NCI-H1105 treated with DMSO at 0.1 percent for 48 hours (cell line): Measurements from ENCODE around the gene PLIN4.
A peak's percentile ranks its signal among the peaks of the same experiment; 100 is the strongest.
"Not testable (repeated sequence)": the region's sequence is repeated elsewhere in the genome, so short reads cannot be mapped to it uniquely, and the experiment has no call there.

Experiments used
- DNase-seq: peaks from one replicate; lab custom pipeline; 2025; lab: John Stamatoyannopoulos, UW

PLIN4 gene

DNA sequence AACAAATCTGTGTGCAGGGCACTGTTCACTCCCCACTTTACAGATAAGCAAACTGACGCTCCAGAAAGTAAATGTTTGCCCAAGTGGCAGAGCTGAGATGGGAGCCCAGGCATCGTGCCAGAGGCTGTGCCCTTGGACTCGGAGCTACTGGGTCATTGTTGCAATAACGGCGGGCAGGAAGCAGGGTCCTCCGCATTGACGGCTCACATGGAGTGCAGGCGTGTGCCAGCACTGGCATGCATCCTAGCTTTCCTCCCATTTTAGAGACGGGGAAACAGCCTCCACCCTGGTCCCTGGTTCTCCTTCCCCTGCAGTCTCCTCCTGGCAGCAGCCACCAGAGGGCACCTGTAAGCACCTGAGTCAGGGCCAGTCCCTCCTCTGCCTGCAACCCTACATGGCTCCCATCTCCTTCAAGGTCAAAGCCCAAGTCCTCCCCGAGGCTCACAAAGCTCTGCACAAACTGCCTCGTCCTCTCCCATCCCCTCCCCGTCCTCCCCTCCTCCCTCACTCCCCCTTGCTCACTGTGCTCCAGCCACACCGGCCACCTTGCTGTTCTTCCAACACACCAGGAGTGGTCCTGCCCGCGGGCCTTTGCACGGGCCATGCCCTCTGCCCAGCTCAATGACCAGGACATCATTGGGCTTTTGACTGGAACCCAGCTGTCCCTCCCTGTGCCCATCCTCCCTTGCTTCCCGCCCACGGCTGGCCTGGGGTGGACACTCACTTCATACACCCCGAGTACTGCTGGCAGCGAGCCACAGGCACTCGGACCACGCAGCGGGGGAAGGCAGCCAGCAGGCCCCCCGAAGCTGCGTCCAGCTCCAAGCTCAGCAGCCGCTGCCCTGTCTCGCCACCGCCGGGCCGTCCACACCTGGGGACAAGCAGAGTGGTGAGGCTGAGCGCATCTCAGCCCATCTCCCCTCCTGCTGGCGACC, 29.3 kb upstream of the PLIN4 start:
- DNase-seq: peak; percentile 11

DNA sequence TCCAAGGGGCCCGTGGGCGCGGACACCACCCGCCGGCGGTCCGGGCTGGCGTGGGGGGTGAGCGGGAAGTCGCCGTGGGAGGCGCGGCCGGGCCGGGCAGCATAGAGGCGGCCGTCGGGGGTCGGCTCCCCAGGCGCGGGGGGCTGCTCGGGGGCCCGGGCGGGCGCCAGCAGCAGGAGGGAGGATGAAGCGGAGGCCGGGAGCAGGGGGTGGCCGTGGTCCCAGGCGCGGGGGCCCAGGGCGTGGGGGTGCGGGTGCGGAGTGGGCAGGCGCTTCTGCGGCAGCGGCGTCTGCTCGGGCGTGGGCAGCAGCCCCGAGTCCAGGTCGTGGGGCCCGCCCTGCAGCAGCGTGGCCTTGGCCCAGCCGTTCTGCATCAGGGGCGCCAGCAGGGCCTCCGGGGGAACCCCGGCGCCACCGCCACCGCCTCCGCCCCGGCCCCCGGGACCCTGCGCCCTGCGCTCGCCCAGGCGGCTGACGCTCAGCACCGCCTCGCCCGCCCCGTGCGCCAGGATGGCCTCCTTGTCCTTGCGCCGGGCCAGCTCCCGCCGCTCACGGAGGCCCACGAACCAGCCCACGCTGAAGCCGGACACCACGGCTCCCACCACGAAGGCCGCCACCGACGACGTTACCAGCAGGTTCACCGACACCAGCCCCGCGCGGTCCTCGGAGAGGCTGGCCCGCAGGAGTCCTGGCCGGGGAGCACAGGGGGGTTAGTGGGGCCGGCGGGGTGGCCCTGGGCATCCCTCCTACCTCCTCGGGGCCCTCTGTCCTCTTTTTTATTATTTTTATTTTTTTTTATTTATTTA, 25.8 kb upstream of the PLIN4 start:
- no peak for DNase-seq

DNA sequence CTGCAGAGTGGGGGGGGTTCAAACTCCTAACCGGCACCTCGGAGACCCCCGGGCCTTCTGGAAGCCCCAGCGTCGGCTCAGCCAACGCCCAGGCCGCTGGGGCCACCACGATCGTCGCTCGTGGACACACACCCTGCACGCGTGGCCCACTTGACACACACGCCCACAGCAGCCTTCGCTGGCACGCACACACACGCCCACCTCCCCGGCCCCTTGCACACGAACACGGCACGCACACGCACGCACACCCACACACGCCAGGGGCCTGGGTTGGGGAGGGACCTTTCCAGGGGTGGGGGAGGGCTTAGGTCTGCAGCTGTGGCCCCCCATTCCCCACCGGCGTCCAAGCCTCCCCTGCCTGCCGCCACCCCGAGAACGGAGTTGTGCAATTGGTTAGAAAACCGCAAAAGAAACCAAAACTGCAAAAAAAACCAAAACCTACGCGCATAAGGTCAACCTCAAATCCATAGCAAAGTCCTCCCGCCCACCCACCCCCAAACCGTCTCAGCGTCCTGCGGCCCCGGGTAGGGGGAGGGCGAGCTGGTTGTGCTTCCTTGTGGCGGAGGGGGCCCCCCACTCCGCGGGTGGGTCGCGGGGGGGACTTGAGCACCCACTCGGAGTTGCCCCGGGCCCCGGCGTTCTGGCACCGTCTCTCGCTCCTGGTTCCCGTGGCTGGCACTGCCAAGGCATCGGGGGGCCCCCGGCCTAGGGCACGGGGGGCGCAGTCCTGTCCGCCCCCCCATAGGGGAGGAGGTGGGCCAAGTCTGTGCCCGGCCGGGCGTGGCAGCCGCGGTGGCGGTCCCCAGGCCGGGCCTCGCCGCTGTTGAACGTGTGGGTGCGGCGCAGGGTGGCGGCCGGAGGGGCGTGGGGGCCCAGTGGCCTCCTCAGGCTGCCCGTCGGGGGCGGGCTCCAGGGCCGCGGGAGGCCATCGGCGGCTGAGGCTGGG, 24.9 kb upstream of the PLIN4 start:
- no peak for DNase-seq

DNA sequence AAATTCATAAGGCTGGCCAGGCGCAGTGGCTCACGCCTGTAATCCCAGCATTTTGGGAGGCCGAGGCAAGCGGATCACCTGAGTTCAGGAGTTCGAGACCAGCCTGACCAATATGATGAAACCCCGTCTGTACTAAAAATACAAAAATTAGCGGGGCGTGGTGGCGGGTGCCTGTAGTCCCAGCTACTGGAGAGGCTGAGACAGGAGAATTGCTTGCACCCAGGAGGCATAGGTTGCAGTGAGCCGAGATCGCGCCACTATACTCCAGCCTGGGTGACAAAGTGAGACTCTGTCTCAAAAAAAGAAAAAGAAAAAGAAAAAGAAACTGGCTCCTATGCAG, 23.5 kb upstream of the PLIN4 start:
- not testable (repeated sequence) for DNase-seq

DNA sequence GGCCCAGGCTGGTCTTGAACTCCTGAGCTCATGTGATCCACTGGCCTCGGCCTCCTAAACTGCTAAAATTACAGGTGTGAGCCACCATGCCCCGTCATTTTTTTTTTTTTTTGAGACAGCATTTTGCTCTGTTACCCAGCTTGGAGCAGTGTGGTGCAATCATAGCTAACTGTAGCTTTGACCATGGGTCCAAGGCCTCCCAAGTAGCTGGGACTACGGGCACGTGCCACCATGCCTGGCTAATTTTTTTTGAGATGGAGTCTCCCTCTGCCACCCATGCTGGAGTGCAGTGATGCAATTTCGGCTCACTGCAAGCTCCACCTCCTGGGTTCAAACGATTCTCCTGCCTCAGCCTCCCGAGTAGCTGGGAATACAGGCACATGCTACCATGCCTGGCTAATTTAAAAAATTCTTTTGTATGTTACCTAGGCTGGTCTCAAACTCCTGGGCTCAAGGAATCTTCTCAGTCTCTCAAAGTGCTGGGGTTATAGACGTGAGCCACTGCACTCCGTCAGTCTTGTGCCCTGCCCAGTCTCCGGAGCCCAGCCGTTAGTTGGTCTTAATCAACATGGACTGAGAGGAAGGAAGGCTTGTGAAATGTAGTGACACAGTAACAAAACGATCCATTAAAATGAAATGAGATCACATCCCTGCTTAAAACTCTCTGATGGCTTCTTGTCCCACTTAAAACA, 23.0 kb upstream of the PLIN4 start:
- no peak for DNase-seq

DNA sequence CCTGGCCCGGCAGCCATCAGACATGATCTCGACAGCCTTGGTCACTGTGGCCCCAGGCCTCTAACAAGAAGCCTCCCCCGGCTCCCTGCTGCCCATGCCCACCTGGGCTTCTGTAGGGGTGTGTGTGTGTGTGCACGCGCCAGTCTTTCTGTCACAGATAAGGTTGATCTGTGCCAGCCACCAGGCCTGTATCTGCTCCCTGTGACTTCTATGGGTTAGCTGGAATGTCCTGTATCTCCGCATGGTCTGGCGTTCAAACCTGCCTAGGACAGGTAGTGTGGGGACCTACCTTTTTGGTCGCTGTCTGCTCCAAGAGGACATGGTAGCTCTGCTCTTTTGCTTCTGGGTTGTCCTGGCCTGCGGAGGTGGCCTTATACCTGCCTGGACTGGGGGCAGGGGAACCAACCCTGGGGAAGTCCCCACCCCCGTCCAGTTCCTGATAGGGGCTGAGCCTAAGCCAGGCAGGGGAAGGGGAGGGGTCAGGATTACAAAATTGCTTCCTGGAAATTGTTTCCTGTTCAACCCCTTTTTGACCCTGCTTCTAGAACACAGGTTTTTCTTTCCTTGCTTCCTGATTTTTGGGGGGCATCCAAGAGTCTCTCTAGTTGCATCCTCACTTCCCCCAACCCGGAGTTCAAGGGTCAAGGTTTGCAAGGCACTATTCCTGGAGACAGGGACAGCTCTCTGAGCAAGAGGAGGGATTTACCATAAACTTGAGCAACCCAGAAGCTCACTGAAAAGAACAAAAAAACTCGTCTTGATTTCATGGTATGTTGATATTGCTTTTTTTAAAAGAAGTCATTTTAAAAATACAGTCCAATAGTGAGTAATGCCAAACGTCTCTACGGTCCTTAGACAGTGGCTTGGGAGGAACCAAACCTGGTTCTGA, 21.7 kb upstream of the PLIN4 start, which contains the start of gene LRG1:
TSS of gene LRG1 (minus strand) at position 344 of the 889 bp plus-strand sequence. CDS start at position 321, 23 bp downstream.
- DNase-seq: no peak

DNA sequence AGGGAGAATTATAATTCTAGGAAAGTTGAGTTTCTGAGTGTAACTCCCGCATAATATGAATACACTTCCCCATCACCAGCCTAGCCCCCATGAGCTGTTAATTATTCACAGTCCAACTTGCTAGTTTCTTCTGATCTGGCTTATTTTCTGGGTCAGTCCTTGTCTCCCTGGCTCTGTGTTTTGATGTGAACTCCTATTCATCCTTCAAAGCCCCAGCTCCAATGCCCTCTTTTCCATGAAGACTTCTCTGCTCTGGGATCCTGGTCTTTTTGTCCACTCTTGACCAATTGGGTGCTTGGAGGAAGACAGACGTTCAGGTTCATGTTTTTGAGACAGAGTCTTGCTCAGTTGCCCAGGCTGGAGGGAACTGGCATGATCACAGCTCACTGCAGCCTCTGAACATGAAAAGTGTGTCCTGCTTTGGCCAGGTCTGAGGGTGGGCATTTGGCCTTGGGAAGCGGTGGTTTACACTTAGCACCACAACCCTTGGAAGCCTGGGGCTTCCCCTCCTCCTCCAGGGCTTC, 20.9 kb upstream of the PLIN4 start:
- no peak for DNase-seq

DNA sequence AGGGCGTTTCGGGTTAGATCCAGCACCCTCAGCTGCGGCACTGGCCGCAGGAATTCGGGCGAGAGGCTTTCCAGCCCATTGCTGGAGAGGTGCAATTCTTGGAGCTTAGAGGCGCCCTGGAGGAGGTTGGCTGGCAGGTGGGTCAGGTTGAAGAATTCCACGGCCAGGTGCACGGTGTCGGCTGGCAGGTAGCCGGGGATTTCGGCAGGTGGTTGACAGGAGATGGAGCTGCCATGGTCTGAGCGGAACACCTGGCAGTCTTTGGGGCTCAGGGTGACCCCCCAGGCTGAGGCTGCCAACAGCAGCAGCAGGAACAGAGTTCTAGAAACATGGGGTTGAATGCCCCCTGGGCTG, 20.3 kb upstream of the PLIN4 start:
- DNase-seq: peak; percentile 96

DNA sequence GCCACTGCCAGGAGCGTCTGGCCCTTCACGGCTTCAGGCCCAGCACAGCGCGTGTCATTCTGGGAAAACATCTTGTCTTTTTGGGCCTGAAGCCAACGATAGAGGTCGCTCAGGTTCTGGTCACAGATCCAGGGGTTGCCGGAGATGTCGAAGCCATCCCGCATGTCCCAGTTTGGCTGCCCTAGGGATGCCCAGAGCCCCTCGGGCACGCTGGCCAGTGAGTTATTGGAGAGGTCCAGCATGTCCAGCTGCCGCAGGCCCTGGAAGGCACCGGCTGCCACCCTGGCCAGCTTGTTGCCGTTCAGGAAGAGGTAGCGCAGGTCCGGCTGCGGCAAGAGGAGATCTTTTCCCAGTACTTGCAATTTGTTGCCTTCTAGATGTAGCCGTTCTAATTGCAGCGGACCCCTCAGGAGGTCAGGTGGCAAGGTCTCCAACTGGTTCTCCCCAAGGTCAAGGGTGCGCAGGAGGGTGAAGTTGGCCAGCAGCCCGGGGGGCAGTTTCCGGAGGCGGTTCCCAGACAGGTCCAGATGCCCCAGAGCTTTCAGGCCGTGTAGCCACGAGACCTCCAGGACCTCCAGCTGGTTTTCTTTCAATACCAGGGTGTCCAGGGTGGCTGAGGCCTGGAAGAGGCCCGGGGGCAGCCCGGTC, 19.8 kb upstream of the PLIN4 start:
- peak; percentile 88 for DNase-seq

DNA sequence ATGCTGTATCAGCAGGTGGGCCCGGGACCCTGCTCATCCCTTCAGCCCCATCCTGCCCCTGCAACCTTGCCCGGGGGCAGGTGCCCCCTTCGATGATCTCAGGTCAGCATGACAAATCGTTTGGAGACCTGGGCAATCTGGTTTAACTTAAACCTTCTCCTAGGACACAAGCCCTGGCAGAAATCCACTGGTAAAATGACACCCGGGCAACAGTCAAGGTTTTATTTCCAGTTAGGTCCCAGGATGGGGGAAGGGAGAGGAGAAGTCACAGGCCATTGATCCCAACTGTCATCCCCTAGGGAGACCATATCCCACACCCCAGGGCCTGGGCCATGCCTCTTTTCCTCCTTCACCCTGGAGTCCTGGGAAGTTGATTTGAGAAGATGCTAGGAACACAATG, 18.5 kb upstream of the PLIN4 start:
- peak; percentile 56 for DNase-seq

DNA sequence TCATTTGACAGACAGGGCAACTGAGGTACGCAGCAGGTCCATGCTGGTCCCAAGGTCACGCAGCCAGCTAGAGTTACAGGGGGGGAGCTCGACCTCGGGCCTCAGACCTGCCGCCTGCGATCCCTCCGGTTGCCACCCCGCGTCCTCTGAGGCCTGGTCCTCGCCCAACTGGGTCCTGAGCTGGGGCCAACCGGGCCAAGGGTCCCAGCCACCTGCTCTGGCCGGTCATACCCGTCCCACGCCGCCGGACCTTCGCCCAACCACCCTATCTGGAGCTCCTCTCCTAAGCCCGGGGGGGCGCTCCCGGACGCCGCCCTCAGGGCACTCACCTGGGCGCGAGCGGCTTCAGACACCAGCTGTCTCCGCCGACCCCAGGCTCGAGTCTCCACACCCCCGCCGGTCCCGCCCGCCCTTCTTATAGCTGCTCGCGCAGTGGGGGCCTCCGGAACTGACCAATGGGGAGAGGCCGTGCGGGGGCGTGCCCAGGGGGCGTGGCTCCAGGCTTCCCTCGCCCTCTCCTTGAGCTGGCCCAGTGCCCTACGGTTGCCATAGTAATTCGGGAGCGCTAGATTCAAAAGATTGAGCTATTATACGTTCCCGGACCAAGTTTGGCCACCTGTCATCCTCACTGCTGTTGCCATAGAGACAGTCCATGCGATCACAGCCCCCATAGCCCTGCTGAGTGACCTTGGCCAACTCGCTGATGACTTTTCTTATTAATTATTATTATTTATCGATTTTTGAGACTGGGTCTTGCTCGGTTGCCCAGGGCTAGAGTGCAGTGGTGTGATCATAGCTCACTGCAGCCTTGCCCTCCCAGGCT, 16.8 kb upstream of the PLIN4 start, which contains the start of gene PLIN5:
TSS of gene PLIN5 (minus strand) at position 389 of the 823 bp plus-strand sequence. CDS start 1,150 bp downstream, outside the sequence.
- peak; percentile 89 for DNase-seq

DNA sequence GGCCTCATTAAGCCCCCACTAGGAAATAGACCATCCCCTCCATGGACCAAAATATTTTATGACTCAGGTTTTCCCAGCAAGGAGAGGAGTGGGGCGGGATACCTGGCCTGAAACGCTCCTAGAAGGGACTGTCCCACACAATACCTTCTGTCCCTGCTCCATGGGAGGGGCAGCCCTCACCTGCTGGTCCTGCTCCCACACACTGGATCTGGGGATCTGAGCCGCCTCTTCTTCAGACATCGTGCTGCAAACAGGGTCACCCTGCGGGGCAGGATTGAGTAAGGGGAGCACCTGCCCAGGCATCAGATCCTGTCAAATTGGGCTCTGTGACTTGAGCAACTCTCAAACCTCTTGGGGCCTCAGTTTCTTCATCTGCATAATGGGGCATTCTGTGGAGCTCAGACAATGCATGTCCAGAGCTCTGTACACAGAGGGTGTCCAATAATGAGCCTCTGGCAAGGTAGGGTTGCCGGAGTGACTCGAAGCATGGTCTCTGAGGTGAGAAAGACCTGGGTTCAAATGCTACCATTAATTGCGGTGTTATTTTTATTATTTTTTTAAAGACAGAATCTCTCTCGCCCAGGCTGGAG, 15.6 kb upstream of the PLIN4 start:
- no peak for DNase-seq

DNA sequence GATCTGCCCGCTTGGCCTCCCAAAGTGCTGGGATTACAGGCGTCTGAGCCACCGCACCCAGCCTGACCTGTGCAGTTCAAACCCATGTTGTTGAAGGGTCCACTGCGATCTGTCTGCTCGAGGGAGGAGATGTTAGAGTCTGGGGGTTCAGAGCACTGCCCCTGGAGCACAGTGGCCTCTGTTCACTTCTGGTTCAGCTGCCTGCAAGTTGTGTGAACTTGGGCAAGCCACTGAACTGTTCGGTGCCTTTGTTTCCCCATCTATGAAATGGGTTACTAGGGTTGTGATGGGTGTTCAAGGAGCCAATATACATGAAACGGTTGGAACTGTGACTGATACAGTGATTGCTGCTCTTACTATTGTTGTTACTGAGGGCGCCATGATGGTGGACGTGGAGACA, 15.0 kb upstream of the PLIN4 start:
- no peak for DNase-seq

DNA sequence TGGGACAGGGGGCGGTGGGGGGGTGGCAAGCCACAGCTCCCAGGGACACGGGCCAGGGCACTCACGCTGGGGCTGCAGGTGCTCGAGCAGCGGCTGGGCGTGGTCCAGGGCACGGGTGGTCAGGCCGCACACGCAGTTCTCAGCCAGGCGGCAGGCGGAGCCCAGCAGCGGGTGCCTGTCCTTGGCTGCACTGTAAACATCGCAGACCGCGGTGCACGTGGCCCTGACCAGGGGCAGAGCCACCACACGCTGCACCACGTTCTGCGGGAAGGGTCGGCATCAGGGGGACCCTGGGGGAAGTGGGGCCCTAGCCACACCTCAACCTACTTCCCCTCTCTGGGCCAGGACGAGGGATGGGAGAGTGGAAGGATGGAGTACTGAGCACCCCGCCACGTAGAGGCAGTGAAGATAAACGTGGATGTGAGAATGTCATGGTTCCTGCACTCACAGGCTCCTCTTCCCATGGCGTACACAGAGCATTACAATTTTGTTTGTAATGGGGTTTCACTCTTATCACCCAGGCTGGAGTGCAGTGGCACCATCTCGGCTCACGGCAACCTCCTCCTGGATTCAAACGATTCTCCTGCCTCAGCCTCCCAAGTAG, 13.4 kb upstream of the PLIN4 start:
- DNase-seq: no peak

DNA sequence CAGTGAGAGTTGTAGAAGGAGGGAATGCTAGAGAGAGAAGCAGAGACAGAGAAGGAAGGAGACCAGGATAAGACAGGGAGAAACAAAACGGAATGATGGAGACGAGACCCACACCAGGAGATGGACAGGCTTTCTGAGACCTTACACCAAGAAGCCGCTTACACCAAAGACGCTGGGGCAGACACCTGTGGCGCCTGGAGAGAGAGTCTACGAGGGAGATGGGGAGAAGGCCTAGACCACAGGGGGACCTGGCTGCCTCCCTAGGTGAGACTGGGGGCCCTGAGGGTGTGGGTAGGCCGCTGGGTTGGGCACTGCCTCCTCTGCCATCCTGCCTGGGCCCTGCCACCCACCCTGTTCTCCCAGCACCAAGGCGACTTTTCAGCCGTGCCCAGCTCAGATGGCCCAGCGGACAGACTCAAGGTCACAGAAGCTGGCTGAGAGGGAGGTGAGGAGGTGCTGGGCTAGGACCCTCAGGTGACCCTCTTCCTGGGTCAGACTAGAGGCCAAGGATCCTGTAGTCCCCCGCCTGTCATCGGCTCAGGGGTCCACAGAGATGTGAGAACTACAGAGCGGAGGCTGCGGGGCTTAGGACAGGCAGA, 11.7 kb upstream of the PLIN4 start:
- no peak for DNase-seq

DNA sequence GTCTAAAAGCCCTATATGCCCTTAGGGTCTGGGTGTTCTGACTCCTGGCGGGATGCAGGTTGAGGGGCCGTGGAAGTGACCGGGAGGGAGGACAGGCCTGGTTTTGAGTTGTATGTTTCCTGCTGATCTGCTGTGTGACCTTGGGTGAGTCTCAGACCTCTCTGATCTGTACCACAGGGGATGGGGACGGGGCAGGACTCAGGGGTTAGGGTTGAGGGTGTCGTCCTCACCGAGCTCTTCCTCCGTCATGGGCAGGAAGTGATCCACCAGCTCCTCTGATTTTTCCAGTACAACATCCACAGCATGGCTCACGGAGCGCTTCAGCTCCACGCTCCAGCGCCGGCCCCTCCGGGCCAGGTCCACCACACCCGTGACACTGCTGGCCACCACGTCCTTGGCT, 10.6 kb upstream of the PLIN4 start:
- no peak for DNase-seq

DNA sequence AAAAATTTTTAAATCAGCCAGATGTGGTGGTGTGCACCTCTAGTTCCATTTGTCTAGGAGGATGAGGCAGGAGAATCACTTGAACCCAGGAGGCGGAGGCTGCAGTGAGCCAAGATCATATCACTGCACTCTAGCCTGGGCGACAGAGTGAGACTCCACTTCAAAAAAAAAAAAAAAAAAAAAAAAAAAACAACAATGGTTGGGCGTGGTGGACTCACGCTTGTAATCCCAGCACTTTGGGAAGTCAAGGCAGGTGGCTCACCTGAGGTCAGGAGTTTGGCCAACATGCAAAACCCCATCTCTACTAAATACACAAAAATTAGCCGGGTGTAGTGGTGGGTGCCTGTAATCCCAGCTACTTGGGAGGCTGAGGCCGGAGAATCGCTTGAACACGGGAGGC, 9.1 kb upstream of the PLIN4 start:
- DNase-seq: not testable (repeated sequence)
